GM21515 (cell line): ENCODE results near the gene APPL1.
"Not testable (repeated sequence)": the region's sequence is repeated elsewhere in the genome, so short reads cannot be mapped to it uniquely, and the experiment has no call there.

Experiments used
- ATAC-seq: cut with Tn5 transposase; IDR thresholded peaks from one replicate; pipeline ENCODE4 v1.9.1; 2021; ENCODE audit not compliant: unreplicated experiment

APPL1 gene

DNA sequence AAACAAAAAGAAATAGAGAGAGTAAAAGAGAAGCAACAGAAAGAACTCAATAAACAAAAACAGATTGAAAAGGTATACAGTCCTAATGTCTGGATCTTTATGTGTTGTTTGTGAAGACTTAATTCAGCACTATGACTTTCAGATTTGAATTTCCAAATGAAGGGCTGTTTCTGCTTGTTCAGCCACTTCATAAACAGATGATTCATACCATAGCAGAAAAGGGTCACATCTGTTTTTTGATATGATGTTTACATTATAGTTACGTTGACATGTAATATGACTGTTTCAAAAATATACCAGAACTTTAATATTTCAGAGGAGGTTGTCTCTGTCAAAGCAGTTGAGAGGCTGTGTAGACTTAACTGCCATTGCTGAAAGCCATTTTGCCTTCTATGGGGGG lies 40.9 kb downstream of the APPL1 start:
- ATAC-seq: no peak

DNA sequence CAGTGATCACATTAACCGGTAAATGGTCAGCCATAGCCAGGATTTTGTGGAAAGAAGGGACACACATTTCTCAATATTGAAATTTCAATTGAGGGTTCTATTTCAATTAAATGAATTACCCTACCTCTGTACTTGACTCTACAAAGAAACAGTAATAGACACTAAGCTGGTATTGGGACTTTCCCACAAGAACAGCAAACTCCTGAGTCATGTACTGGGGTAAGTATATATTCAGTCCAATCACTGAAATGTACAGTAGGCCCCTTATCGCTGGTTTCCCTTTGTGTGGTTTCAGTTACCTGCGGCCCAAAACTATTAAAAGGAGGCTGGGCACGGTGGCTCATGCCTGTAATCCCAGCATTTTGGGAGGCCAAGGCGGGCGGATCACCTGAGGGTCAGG lies 47.3 kb downstream of the APPL1 start:
- no peak for ATAC-seq

DNA sequence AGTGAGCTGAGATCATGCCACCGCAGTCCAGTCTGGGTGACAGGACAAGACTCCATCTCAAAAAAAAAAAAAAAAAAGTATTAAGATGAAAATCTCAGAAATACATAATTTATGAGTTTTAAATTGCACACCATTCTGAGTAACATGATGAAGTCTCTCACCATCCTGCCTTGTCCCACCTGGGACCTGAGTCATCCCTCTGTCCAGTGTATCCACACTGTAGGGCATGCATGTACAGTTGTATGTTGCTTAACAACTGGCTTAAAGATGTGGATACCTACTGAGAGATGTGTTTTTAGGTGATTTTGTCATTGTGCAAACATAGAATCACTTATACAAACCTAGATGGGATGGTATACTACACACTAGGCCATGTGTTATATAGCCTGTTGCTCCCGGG lies 47.9 kb downstream of the APPL1 start:
- no peak for ATAC-seq

DNA sequence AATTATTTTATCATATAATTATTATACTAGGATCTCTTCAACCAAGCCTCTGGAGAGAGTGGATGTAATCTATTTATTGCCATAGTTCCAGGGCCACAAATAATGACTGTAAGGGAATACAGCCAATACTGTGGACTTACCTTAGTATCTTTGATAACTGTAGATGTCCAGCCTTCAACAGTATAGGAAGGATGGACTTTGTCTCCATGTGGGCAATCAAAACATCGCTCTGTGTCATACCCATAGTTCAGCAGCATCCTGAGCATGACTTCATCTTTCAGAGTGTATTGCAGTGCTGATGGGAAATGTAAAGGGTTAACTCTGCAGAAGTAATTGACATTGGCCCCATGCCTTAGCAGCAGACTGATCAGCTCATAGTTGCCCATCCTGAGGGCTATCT lies 50.7 kb downstream of the APPL1 start:
- no peak for ATAC-seq

DNA sequence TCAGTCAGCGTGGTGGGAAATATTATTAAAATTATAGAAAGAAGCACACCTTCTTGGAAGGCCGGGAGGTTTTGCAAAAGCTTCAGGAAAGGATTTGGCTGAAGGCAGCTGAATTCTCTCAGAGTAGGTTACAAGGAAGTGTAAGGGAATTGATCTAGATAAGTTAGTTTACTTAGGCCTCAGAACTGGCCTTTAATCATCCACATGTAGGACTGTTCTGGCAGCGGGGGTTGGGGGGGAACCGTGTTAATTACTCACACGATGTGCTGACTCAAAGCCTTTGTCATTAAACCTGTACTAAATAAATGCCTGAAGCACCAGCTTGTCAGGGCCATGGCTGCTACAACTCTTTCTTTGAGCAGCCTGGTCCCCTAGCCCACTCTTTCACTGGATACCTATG lies 52.2 kb downstream of the APPL1 start:
- ATAC-seq: no peak

DNA sequence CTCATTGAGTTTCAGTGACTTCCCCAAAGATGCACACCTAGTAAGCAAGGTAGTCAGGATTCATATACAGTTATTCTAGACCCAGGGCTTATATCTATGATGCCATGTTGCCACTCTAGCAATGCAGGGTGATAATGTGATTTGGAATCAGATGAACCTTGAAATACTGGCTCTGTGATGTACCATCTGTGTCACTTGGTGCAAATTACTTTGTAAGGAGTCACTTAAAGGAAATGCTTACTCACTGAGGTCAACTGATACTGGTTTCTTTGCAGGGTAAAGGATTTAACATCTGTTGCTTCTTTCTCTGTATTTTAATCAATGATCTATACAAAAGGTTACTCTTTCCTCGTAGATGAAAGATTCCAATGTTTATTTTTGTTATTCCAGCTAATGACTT lies 54.2 kb downstream of the APPL1 start:
- no peak for ATAC-seq

- no peak for ATAC-seq
Measured at GRCh38 chr3:57283334-57283733, 55.8 kb downstream of the APPL1 start.

DNA sequence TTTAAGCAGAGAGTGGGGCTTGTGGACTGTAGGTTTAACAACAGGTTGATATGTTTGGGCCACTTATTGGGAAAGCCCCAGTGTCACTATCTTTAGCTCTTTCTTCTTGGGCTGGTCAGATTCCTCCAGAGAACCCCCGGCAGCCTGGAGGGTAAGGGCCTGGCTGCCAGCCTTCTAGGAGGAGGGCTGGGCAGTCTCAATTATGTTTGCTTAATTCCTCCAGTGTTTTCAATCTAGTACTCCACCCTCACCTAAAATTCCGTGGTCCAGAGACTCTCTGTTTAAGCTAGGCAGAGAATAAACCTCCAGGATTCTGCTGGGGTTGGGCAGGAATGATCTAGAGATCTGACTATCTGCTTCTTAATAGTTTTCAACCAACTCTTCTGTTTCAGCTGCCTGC lies 59.7 kb downstream of the APPL1 start:
- ATAC-seq: no peak

DNA sequence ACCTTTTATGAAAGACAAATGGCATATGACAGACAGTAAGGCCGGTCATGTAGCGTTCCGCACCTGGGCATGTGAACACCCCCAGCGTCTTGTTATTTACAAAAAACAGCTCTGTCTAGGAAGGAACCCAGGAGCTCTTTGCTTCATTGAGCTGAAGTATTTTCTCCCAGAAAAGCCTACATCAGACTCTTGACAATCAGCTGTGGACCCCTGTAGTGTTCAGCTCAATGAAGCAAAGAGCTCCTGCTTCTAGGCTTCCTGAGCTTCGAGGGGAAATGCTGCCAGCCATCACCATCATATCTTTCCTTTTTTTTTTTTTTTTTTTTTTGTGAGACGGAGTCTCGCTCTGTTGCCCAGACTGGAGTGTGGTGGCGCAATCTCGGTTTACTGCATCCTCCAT lies 60.9 kb downstream of the APPL1 start:
- ATAC-seq: no peak

GRCh38 chr3:57292159-57292896 lies 64.8 kb downstream of the APPL1 start, which contains the start of gene ASB14:
Gene ASB14, minus strand, starts transcription at chr3:57292685. Its CDS starts 652 bp downstream, at chr3:57292033.
- ATAC-seq: no peak

GRCh38 chr3:57292897-57293526 lies 65.5 kb downstream of the APPL1 start:
- no peak for ATAC-seq

GRCh38 chr3:57298041-57298440 lies 70.5 kb downstream of the APPL1 start:
- no peak for ATAC-seq

- ATAC-seq: not testable (repeated sequence)
Measured at GRCh38 chr3:57303520-57303919, 76.0 kb downstream of the APPL1 start.

- no peak for ATAC-seq
Measured at GRCh38 chr3:57309769-57310360, 82.3 kb downstream of the APPL1 start.

GRCh38 chr3:57314204-57314603 lies 86.7 kb downstream of the APPL1 start:
- no peak for ATAC-seq
